ENCODE data around the gene TNNI2. TPM values are rescaled to one million over a fixed set of nuclear protein-coding genes. Genes with fewer than 3 reads are reported as not detected.

The TNNI2 gene
- total and polyA plus RNA-seq, 9 donors = 0.41 to 1.2 (median 0.66) TPM; not detected in 5

DNA sequence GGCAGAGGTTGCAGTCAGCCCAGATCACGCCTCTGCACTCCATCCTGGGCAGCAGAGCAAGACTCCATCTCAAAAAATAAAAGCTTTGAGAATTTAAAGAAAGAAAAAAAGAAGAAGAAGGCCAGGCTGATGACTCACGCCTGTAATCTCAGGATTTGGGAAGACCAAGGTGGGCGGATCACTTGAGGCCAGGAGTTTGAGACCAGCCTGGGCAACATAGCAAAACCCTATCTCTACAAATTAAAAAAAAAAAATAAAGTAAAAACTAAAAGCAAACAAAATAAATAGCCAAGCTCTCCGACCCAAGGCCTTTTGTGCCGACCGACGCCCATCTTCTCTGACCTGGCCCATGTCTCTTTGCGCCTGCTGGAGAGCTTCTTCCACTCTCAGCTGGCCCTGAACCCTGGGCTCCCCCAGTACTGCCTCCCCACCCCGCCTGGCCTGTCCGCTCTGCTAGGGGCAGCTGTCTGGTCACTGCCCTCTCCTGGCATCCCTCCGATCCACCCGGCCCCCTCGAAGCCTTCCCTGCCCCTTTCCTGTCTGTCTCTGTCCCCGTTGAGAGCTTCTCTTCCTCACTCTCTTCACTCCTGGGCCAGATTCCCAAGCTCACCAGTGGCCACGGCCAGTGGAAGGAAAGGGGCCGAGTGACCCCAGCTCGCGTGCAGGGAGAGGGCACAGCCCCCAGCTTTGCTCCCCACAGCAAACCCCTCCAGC, 9.3 kb downstream of the TNNI2 start:
- Histone ChIP-seq H3K4me1 (ENCODE audit: insufficient read depth) (peaks cover 15% of the 10 kb centered on the region), H3K36me3 (no peaks in the 10 kb centered on the region), H3K9me3 (no peaks in the 10 kb centered on the region), H3K27me3 (no peaks in the 10 kb centered on the region), H3K4me3 (no peak overlapping the region), H3K27ac (peak overlapping the region in 1 of 2 donors; percentile 19)
- 31 to 43% (median 33%) methylated on average over 18 of the region's 18 CpGs for WGBS, 3 donors
- TF ChIP-seq, protein P1, sequence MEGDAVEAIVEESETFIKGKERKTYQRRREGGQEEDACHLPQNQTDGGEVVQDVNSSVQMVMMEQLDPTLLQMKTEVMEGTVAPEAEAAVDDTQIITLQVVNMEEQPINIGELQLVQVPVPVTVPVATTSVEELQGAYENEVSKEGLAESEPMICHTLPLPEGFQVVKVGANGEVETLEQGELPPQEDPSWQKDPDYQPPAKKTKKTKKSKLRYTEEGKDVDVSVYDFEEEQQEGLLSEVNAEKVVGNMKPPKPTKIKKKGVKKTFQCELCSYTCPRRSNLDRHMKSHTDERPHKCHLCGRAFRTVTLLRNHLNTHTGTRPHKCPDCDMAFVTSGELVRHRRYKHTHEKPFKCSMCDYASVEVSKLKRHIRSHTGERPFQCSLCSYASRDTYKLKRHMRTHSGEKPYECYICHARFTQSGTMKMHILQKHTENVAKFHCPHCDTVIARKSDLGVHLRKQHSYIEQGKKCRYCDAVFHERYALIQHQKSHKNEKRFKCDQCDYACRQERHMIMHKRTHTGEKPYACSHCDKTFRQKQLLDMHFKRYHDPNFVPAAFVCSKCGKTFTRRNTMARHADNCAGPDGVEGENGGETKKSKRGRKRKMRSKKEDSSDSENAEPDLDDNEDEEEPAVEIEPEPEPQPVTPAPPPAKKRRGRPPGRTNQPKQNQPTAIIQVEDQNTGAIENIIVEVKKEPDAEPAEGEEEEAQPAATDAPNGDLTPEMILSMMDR (IDR thresholded peaks at IDR 0.05) = no peak
- no peak for TF ChIP-seq POLR2A (IDR thresholded peaks at IDR 0.05)
- TF ChIP-seq EP300 (IDR thresholded peaks at IDR 0.05) = no peak
- DNase-seq = peak in 4 of 5 donors; percentile 48 to 75 (median 54)
- intact Hi-C loops (cut with DNase I) = no loop called here

DNA sequence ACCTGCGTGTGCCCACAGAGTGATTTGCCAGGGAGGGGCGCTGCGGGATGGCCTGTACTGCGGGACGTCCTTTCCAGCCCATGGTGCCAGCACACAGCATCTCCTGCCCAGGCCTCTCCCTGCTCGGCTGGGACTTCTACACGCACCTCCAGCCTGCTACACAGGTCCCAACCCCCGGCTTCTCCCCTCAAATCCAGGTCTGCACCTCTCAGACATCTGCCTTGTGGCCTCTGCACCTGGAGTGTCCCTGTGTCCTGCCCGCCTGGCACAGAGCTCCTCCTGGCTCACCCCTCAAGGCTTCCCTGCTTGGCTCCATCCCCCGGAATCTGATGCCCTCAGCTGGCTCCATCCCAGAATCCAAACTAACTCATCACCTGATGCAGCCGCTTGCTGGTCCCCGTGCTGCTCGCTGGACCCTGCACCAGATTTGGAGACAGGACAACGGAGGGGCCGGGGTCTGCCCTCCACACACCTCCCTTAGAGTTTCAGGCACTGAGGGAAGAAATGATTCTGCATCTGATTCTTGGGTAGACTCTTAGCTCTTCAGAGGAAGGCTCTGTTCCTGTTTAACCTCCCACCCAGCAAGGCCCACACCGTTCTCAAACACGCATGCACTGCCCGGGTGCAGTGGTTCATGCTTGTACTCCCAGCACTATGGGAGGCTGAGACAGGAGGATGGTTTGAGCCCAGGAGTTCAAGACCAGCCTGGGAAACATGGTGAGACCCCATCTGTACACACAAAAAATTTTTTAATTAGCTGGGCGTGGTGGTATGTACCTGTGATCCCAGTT, 10.1 kb downstream of the TNNI2 start:
- peaks cover 15% of the 10 kb centered on the region for H3K4me1 ChIP-seq (ENCODE audit: insufficient read depth)
- intact Hi-C loops (cut with DNase I) = no loop called here
- no peaks in the 10 kb centered on the region for H3K36me3 ChIP-seq
- DNase-seq = no peak
- H3K4me3 ChIP-seq = no peak overlapping the region
- H3K9me3 ChIP-seq = no peaks in the 10 kb centered on the region
- H3K27me3 ChIP-seq = no peaks in the 10 kb centered on the region
- TF ChIP-seq, protein P1 (IDR thresholded peaks at IDR 0.05) = no peak
- no peak for TF ChIP-seq EP300 (IDR thresholded peaks at IDR 0.05)
- TF ChIP-seq POLR2A (IDR thresholded peaks at IDR 0.05) = no peak
- H3K27ac ChIP-seq = peak overlapping the region in 1 of 2 donors; percentile 19
- 91 to 93% (median 91%) methylated on average over 18 to 19 of the region's 19 CpGs for WGBS, 3 donors

GRCh38 chr11:1851468-1852180, 12.8 kb downstream of the TNNI2 start:
- H3K9me3 ChIP-seq = no peaks in the 10 kb centered on the region
- no peak for DNase-seq
- 93 to 95% (median 94%) methylated on average over 21 of the region's 21 CpGs for whole genome bisulfite sequencing, 3 donors
- H3K4me3 ChIP-seq = no peak overlapping the region
- H3K4me1 ChIP-seq (ENCODE audit: insufficient read depth) = peaks cover 7% of the 10 kb centered on the region
- H3K27me3 ChIP-seq = no peaks in the 10 kb centered on the region
- H3K27ac ChIP-seq = no peak overlapping the region
- H3K36me3 ChIP-seq = no peaks in the 10 kb centered on the region
- intact Hi-C loops (cut with DNase I) = no loop called here
- TF ChIP-seq EP300 (IDR thresholded peaks at IDR 0.05) (no peak), POLR2A (IDR thresholded peaks at IDR 0.05) (no peak)
- TF ChIP-seq, protein P1 (IDR thresholded peaks at IDR 0.05) = no peak

GRCh38 chr11:1852271-1852876, 13.6 kb downstream of the TNNI2 start:
- intact Hi-C loops (cut with DNase I) = no loop called here
- no peak for TF ChIP-seq POLR2A (IDR thresholded peaks at IDR 0.05)
- TF ChIP-seq, protein P1 (IDR thresholded peaks at IDR 0.05) = no peak
- TF ChIP-seq EP300 (IDR thresholded peaks at IDR 0.05) = no peak
- no peak for DNase-seq
- no peak overlapping the region for H3K4me3 ChIP-seq
- peaks cover 7% of the 10 kb centered on the region for H3K4me1 ChIP-seq (ENCODE audit: insufficient read depth)
- H3K36me3 ChIP-seq = no peaks in the 10 kb centered on the region
- no peaks in the 10 kb centered on the region for H3K27me3 ChIP-seq
- H3K9me3 ChIP-seq = no peaks in the 10 kb centered on the region
- H3K27ac ChIP-seq = no peak overlapping the region
- 89 to 90% (median 89%) methylated on average over 25 of the region's 25 CpGs for WGBS, 3 donors
